Retina (tissue), 1 donor: Measurements from ENCODE around the gene RPTOR.

Source experiments
- DNase-seq: peaks from one replicate; pipeline ENCODE4 v3.0.0-alpha.2; 2016

The RPTOR gene

DNA sequence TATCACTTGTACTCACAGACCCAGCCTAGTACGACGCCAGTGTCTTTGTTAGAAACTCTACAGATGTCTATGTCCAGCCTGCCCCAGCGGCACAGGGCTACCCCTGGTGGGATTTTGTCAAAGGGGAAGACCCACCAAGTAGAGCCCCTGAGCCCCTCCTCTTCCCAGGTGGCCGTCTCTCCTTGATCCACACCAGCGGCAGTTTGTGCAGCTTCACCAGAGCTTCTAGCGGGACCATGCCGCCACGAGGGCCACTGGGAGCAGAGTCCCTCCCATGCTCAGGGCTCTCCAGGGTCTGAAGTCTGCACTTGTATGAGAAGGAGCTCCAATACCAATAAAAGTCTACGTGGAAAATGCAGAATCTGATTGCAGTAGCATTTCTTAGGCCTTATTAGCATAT is 157.1 kb downstream of the RPTOR start:
- no peak for DNase-seq

DNA sequence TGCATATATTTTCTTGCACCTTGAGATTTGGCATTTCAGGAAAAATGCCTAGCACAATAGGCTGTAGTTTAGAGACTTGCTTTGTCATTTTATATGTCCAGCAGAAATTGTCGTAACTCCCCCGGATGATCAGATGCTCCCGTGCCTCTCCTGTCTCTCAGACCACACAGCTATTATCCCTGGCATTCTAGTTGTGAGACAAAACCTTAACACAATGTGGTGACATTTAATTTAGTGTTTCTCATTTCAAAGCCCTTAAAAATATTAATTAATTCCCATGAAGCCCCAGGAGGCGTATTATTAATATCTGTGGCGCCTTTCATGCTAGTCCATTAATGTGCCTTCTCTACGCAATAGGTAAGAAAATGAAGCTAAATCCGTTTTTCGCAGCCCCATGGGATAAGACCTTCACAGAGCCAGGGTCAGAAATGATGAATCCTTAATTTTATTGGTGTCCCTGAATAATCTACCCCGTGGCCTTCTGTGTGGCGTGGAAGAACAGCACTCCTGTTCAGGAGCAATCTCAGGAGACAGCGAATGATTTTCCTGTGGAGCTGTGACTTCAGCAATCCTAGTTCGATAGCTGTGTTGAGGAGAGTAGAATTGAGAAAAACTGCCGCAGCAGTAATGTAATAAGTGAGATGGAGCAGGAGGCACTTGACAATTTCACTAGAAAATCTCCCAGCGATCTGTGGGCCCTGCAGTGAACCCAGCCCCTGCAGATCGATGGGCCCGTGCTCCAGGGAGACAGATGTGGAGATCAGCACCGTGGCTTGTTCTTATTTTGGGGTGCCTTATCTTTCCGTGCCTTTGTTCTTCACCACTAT is 157.9 kb downstream of the RPTOR start:
- no peak for DNase-seq

DNA sequence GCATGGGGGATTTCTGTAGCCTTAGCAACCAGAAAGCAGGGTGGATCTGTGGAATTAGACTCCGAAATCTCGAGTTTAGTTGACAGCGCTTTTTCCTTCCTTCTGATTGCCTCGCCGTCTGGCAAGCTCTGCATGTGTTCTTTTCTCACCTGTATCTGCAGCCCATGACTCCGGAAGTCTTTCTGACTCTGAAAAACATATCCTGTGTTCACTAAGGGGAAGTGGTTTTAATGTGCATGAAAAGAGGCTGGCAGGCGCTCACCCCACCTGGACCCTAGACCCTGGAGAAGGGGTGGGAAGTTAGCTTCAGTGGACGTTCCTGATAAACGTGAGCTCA is 158.5 kb downstream of the RPTOR start:
- no peak for DNase-seq

DNA sequence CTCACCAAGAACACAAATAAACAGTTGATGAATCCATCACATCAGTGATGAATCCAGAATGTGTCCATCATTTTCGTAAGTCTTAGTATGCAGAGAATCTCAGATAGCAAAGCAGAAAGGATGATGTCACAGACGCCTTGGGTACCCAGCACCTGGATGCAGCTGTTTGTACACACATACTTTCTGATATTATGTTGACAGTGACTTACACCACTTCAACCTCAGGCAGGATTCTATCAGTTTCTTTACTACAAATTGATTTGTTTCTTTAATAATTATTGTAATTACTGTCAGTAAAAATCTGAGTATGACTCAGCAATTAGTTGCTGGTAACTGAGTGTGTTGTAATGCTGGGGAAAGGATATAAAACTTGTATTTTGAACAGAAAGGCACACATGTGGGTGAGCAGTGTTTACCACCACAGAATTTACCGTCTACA is 159.8 kb downstream of the RPTOR start:
- DNase-seq, result no peak

DNA sequence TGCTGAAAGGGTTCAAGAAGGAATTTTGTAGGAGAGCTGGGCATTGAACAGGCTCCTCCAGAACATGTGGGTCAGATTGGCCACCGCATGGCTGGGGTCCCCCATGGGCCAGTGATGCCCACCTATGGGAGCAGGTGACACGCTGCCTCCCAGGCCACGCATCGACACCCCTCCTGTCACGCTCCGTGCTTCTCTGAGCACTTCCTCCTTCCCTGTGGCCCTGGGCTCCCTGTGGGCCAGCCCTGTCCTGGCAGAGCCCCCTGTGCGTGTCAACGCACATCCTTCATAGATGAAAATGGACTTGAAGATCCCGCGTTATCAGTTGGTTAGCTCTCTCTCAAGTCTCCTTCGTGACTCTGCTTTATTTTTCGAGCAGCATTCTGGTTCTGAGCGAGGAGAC is 160.3 kb downstream of the RPTOR start:
- DNase-seq, result no peak

DNA sequence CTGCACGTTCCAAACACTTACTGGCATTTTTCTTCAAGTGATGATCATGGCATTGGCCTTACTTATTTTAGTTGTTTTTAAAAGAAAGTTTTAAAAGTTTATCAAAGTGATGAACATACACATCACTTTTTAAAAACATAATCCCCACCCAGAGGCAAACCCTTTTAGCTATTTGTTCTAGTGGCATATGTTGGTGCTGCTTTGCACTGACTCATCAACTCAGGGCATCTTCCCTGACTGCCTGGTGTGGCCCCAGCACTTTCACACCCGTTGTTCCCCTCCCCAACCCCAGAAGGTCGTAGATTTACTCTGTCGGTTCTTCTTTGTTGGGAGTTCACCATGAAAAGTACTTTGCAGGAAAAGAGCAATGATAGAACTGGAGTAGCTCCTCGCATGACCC is 161.3 kb downstream of the RPTOR start:
- DNase-seq, result no peak

DNA sequence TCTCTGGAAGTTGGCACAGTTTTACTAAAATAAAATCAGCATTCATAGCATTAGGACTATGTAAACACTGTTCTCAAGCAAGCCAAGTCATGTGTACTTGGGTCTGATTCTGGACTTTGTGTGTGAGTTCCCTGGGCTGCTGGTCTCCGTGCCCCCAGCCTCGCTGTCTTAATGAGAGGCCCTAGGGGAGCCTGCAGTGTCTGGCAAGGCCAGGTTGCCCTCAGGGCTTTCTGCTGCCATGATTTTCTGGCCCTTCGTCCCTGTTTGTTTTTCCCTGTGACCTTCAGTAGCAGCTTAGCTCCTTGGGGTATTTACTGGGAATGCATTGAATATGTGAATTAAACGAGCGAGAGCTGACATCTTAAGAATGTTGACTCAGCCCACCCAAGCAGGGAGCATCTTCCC is 161.8 kb downstream of the RPTOR start:
- no peak for DNase-seq

DNA sequence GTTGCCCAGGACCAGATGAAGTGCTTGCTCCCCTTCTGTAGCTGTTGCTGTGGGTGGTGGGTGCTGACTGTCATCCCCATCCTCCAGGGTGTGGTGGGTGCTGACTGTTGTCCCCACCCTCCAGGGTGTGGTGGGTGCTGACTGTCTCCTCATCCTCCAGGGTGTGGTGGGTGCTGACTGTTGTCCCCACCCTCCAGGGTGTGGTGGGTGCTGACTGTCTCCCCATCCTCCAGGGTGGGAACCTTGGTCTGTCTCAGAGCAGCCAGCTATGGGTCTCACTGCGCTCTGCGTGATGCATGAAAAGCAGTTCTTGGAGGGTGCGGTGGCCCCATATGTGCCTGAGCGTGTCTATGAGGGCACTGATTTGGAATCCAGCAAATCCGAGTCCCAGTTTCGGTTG is 163.8 kb downstream of the RPTOR start:
- DNase-seq, result no peak

DNA sequence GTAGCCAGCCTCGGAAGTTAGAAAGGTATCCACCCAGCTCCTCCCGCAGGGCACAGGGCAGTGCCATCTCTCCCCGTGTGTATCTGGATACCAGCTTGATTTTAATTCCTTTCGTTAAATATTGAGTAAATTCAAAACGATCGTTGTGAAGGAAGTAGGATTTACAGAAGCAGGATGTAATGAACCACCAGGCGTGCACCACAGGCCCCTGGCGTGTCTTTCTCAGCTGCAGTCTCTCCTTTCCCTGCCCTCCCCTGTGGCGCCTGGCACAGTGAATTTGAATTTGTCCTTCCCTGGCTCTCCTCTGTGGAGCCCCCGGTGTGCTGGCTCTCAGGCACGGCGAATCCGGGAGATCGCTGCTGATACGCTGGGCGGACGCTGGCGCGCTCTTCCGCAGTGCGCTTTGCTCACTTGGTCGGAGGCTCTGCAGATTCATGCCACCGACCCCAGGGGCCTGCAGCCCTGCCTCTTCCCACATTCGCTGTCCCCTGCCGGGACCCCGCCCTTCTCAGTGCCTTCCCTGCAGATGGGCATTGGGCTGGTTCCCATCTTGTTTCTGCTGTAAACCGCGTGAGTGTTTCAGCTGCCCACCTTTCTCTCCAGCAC is 164.6 kb downstream of the RPTOR start:
- DNase-seq, result no peak

DNA sequence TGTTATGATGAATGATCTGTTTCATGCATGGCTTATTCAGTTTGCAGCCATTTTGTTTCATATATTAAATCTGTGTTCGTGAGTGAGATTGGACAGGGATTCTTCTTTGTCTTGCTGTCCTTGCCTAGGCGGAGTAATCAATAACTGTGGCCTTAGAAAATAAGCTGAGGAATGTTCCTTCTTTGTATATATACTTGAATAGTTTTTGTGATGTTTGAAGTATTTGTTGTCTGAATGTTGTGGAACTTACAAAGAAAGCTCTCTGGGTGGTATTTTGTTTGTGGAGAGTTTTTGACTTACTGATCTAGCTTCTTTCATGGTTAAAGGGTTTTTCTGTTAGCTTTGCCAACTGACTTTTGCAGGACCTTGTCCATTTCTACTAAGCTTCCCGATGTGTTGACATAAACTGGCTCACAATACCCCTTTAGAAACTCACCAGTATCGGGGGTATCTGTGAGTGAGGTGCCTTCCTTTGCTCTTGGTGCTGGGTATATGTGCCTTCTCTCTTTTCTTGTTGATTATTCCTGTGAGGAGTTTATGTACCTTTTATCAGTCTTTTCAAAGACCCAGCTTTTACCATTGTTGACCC is 166.2 kb downstream of the RPTOR start:
- no peak for DNase-seq

DNA sequence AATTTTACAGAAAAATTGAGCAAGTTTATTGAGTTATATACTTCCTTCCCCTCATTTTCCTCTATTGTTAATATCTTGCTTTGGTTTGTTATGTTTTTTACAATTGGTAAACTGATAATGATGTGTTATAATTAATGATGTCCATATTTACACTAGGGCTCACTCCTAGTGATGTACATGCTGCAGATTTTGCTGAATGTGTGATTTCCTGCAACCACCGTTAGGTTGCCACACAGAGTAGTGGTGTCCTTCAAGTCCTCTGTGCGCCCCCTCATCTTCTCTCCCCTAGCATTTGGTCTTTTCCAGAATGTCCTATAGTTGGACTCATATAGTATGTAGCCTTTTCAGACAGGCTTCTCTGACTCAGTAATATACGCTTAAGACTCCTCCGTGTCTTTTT is 167.5 kb downstream of the RPTOR start:
- DNase-seq, result no peak

DNA sequence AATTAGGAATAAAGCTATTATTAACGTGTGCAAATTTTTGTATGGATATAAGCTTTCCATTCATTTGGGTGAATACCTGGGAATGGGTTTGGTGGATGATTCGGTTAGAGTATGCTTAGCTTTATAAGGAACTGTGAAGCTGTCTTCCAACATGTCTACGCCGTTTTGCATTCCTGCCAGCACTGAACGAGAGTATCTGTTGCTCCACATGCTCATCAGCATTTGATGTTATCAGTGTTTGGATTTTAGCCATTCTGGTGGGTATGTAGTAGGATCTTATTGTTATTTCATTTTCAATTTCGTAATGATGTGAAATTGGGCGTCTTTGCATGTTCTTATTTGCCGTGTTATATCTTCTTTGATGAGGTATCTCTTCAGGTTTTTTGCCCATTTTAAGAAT is 168.0 kb downstream of the RPTOR start:
- no peak for DNase-seq

DNA sequence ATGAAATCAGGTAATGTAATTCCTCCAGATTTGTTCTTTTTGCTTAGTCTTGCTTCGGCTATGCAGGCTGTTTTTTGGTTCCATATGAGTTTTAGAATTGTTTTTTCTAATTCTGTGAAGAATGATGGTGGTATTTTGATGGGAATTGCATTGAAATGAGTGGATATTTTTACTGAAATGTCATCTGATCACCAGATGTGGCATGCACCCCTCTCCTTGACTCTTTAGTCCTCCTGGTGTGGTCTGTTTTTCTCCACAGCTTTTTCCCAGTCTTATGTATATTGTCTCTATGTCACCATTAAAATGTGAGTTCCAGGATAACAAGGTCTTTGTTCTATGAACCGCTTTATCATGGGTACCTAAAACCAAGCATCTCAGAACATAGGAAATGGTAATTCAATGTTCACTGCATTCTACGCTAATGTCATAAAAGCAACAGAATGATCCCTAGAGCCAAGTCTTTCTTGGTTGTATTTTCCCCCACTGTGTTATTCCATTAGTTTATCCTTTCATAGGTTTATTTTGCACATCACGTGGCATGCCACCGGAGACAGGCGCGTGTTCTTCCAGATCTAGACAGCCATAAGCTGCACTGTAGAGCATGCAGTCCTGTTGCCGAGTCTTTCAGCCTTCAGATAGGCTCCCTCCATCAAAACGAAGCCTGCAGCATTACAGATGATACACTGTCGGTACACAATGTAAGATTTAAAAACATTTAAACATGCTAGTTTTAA is 172.5 kb downstream of the RPTOR start:
- DNase-seq, result no peak

DNA sequence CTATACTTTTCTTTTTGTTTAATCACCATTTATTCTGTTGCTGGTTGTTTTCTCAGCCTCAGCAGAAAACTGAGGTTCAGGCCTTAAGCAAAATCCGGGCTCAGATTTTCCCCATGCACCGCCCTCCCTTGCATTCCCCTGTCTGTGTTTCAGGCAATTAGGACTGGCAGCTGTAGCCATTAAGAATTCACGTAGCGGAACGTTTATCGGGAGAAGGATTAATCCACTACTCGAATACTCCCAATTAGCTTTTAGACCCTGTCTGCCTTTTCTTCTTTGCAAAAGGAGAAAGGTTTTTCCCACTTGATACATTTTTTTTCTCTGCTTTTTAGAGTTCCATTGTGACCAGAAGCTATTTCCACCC is 173.1 kb downstream of the RPTOR start:
- peak; percentile 74 for DNase-seq

DNA sequence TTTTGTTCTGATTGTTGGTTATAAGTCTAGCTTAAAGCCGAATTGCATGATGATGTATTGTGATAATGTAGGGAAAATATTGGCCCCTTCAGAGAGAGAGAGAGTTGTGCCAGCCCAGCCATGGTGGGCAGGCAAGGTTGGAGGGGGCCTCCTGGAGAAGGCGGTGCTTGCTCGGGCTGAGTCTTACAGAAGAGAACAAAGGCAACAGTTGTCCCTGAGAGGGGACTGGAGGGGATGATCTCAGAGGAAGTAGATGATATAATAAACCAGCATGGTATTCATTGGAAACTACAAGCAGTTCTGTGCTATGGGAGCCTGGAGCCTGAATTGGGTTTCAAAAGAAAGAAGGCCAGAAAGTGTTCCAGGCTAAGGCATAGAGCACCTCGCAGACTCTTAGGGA is 173.8 kb downstream of the RPTOR start:
- DNase-seq, result no peak

DNA sequence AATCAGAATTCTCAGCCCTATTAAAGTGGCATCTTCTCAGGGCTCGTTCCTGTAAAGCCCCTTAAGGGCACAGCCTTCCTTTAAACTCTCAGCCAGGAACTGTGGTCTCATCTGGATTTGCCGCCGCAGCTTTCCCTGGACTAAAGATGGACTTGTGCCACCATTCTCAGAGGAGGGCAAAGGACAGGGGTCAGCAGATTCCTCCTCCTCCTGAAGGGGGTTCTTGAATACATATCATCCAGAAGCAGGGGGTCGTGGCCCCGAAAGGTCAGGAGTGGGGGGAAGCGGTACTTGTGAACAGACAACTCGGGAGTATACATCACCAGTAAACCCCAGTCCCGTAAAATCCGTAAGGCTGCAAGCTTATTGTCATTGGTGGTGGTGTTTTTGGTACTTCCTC is 174.8 kb downstream of the RPTOR start:
- DNase-seq, result no peak

DNA sequence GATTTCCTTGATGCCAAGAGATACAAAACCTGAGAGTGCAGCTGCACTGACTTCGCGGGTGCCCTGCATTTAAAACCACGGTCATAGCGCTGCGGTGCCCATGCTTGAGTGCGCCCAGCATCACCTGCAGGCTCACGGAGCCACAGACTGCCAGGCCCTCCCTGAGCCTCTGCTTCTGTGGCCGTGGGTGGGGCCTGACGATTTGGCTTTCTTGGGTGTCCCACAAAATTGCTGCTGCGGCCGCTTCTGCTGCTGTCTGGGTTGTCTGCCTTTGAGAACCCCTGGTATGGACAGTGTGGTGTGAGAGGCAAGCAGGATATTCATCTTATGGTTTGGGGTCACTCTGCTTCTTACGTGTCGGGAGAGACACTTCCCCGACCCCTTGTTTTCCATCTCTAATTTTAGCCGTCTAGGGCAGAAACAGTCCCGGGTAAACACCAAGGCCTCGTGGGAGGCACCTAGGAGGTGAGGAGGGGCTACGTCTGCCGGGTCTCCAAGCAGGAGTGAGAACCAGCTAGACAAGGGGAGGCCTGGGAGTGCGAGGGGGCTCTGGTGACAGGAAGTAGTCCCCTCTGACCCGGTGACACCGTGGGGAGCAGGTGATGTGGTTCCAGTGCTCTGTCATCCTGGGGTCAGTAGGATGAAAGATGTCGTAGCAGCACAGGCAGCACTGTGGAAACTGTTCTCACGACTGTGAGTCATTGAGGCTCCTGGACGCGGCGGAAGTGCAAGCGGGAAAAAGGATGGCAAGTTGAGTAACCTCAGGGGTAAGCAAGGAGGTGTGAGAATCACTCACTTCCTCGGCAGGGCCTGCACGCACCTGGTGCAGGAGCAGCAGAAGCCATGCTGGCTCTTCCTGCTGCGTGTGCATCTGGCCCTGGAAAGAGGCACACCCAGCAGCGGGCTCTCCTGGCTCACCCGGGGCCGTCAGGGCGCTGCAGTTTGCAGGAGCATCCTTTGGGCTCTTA is 176.3 kb downstream of the RPTOR start:
- DNase-seq, result no peak

DNA sequence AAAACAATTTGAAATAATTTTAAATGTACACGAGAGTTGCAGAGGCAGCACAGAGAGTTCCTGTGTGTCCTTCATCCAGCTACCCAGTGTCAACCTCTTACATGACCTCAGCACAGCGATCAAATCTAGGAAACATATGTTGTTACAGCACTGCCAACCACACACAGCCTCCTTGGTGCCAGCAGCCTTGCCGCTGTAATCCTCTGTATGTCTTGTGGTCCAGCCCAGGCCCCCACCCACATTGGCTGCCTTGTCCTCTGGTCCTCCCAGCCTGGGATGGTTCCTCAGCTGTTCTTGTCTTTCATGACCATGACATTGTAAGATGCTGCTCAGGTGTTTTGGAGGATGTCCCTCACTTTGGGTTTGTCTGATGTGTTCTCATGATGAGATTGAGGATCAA is 178.0 kb downstream of the RPTOR start:
- no peak for DNase-seq

DNA sequence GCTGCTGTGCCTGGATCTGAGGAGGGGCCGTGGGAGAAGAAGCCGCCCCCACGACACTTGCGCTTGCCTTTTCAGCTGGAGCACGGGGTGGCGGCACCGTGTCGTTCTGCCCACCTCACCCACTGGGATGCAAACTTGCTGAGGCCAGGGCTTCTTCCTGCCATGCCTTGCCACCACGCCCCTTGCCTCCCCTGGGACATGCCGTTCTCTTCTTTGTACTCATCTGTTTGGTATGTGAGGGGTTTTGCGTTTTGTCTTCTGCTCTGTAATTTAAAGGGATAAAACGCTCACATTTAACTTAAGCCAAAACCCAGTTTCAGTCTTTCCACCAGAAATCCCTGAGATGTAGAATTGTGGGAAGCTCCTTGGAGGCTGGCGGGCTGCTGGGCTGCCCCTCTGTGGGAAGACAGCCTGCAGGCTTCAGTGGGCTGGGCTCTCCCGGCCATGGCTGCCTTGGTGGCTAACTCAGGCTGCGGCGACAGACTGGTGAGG is 180.2 kb downstream of the RPTOR start:
- no peak for DNase-seq

DNA sequence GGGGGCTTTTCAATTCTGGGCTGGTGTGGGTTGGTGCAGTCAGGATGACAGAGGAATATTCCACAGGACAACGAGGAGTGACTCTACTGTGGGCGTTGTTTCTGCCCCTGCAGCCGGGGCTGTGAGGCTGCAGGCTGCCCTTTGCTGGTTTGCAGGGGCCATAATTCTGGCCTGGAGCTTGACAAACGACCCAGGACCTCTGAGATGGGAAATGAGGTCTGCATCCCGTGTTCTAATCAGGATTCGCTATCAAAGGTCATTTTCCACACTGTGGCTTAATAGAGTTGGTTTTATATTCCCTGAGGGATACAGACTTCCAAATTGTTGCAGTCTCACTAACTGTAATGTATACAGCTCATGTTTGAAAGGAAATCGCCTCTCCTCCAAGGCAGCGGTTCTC is 180.9 kb downstream of the RPTOR start:
- no peak for DNase-seq

DNA sequence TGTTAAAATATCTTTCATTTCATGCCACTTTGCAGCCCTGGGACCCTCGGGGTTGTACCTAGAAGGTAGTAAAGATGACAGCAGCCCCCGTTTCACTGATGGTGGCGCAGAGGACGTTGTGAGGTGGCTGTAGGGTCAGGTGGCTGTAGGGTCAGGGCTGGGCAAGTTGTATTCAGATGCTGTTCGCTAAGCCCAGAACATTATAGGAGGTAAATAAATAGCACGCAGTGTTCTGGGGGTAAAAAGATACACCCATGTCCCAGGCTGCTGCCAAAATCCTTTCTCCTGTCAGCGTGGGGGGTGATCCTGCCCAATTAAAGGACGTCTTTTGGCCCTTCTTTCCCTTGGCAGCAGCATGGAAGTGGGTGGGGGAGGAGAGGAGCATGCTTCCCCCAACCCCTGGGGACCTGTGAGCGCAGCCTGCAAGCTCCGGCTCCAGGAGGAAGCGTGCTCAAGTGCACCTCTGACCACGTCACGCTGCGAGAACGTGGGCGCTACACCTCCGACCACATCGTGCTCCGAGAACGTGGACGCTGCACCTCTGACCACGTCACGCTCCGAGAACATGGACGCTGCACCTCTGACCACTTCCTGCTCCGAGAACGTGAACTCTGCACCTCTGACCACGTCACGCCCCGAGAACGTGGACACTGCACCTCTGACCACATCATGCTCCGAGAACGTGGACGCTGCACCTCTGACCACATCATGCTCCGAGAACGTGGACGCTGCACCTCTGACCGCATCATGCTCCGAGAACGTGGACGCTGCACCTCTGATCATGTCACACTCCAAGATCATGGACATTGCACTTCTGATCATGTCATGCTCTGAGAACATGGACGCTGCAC is 182.1 kb downstream of the RPTOR start:
- no peak for DNase-seq

DNA sequence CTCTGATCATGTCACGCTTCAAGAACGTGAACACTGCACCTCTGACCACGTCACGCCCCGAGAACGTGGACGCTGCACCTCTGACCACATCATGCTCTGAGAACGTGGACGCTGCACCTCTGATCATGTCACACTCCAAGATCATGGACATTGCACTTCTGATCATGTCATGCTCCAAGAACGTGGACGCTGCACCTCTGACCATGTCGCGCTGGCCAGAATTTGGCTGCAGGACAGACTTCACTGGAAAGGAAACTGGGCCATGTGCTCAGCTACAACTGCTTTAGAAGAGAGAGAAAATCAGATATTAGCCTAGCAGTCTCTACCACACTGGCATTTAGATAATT is 182.7 kb downstream of the RPTOR start:
- DNase-seq, result no peak
